Epithelial cell of prostate (primary cell): Measurements from ENCODE around the gene STH.
"Not testable (repeated sequence)": the region's sequence is repeated elsewhere in the genome, so short reads cannot be mapped to it uniquely, and the experiment has no call there.

Experiments
- DNase-seq: peaks from one replicate; pipeline ENCODE4 v3.0.0-alpha.2; 2011; ENCODE audit warnings: low read depth, low spot score
- H3K27ac ChIP-seq: fragments of 450-650 bp; 2 replicates; pipeline ENCODE4 v1.5.1; 2017; ENCODE audit warnings: mild to moderate bottlenecking

STH gene, protein sequence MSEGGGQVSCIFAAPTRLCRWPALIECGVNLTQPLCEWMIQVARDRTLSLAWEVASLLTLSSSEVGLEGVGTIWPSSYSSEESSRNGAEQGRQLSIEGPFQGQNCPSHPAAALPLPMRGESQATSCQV

DNA sequence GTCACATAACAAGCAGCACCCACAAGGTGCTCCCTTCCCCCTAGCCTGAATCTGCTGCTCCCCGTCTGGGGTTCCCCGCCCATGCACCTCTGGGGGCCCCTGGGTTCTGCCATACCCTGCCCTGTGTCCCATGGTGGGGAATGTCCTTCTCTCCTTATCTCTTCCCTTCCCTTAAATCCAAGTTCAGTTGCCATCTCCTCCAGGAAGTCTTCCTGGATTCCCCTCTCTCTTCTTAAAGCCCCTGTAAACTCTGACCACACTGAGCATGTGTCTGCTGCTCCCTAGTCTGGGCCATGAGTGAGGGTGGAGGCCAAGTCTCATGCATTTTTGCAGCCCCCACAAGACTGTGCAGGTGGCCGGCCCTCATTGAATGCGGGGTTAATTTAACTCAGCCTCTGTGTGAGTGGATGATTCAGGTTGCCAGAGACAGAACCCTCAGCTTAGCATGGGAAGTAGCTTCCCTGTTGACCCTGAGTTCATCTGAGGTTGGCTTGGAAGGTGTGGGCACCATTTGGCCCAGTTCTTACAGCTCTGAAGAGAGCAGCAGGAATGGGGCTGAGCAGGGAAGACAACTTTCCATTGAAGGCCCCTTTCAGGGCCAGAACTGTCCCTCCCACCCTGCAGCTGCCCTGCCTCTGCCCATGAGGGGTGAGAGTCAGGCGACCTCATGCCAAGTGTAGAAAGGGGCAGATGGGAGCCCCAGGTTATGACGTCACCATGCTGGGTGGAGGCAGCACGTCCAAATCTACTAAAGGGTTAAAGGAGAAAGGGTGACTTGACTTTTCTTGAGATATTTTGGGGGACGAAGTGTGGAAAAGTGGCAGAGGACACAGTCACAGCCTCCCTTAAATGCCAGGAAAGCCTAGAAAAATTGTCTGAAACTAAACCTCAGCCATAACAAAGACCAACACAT lies at the start of gene STH:
Gene STH, plus strand, starts transcription at position 264 of the 913 bp plus-strand sequence. Its CDS starts 30 bp downstream, at position 294.
- H3K27ac ChIP-seq = no peak within 1 kb of the TSS
- no peak for DNase-seq

DNA sequence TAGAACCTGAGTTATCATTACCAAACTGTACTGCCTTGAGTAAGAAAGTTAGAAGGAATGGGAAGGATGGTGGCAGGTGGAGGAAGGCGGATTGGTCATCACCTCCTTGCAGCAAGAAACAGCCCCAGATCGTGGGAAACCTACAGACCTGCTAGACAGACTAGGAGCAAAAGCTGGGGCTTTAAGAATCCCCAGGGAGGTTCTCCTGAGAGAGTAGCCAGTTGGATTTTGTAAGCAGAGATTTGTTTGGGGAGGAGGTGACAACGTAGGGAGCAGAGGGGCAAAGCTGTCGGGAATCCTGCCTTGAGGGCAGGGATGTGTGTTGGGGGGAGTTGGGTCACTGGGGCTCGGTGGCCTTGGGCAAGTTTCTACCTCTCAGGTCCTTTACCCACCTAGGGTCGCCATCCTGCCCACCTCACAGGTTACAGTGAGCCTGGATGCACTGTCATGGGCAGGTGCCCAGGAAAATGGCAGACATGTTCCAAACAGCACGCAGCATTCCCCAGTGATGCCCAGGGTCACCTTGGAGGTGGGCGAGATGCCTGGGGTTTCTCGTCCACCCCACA lies 49.2 kb upstream of the STH start:
- H3K27ac ChIP-seq = no peak overlapping the region
- no peak for DNase-seq

DNA sequence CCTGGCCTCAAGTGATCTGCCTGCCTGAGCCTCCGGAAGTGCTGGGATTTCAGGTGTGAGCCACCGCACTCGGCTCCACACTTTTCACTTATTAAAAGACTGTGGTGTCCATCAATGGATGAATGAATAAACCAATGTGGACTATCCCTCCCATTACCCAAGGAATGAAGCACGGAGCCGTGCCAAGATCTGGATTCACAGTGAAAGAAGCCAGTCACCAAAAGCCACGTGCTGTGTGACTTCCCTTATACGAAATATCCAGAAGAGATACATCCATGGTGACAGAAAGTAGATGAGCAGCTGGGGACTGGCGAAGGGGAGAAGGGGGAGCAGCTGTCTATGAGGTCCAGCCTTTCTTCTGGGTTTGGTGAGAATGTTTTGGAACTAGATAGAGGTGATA lies 48.2 kb upstream of the STH start:
- no peak for DNase-seq
- H3K27ac ChIP-seq = no peak overlapping the region

DNA sequence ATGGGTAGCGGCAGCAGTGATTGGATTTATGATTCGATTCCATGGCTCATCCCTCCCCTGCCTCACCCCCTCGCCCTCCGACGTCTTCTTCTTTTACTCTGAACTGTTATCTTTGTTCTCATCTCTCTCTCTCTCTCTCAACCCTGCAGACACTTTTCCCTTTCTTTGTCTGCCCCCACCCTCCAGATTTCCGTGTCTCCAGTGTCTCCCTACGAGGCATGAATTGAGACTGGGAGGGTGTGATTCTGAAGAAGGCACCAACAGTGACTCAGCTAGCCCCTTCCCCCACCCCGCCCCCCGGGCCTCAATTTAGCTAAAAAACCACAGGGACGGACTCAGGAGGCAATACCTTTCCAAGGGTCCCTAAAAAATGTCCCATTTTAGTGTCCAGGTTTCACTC lies 47.6 kb upstream of the STH start:
- no peak for DNase-seq
- no peak overlapping the region for H3K27ac ChIP-seq

DNA sequence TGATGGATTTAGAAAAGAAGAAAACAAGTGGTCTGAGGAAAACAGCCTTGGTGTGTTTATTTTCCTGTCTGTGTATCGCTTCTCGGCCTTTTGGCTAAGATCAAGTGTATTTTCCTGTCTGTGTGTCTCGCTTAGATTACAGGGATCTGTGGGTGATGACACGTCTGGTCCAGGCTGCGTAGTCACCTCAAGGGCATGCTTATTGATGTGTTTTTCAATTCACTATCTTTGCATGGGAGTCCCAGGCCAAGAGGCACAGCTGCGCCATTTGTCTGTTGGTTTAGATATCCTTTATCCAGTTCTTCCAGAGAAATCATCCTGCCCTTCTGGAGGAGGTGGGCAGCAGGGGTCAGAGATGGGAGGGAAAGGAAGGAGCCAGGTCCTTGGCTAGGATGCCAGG lies 47.1 kb upstream of the STH start:
- no peak for DNase-seq
- no peak overlapping the region for H3K27ac ChIP-seq

DNA sequence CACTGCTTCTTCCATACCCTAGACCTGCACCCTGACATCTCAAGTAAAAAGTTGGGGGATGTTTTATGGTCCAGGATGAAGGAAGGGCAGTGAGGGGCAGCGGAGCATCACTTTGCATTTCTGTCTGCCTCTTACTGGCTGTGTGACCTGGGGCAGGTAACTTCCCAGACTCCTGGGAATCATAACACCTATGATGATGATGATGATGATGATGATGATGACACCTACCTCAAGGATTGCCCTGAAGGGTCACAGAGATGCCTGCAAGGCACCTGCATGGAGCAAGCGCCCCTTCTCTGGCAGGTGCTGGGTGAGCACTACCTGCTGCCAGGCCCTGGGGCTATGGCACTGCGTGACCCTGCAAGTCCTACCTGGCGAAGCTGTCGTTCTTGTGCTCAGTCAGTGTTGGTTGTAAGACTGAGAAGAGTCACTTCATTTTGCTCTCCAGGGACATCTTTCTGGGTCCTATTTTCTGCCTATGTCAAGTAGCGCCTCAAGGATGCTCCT lies 46.2 kb upstream of the STH start:
- no peak overlapping the region for H3K27ac ChIP-seq
- no peak for DNase-seq

DNA sequence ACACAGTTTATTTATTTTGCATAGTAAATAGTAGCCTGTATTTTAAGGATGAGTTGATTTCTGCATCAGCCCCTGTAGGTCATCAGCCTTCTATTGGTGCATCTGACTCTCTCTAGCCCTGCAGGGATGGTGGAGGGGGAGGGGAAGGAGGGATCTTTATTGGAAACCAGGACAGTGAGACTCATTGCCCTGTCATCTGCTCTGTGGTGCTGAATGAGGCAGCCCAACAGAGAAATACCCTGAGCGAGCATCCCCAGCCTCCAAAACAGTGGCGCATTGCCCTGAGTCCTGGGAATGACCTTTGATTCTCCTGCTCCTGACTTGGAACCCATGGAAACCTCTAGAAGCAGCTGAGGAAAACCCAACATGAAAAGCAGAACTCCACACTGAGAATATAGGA lies 45.5 kb upstream of the STH start:
- no peak overlapping the region for H3K27ac ChIP-seq
- no peak for DNase-seq

DNA sequence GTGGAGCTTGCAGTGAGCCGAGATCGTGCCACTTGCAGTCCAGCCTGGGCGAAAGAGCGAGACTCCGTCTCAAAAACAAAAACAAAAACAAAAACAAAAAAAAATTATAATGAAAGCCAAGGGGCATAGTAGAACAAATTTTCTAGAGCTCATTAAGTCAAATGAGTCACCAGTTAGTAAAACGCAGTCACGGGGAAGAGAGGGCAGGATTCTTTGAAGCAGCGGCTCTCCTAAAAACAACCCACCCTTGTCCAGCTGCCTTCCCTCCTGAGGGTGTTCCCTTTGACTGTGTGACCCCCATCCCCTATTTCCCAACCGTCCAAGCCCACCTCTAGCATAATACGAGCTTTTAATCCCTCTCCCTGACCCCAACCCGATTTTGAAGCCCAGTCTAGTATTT lies 44.1 kb upstream of the STH start:
- H3K27ac ChIP-seq = no peak overlapping the region
- no peak for DNase-seq

DNA sequence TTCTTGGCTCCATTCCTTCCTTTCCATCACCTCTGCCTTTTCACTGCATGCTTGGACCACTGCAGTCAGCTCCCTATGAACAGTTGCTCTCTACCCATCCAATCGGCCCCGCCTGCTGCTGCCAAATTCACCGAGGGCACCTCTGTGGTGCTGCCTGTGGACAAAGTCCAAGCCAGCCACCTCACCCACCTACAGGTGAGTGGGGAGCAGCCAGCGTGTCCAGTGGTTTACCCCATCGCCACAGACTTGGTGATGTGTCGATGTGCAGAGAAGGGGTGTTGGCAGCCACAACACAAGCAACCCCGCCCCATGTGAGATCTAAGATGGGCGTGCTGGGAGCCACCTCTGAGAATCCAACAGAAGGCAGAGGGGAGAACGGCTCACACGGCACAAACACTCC lies 43.7 kb upstream of the STH start:
- no peak for DNase-seq
- H3K27ac ChIP-seq = no peak overlapping the region

DNA sequence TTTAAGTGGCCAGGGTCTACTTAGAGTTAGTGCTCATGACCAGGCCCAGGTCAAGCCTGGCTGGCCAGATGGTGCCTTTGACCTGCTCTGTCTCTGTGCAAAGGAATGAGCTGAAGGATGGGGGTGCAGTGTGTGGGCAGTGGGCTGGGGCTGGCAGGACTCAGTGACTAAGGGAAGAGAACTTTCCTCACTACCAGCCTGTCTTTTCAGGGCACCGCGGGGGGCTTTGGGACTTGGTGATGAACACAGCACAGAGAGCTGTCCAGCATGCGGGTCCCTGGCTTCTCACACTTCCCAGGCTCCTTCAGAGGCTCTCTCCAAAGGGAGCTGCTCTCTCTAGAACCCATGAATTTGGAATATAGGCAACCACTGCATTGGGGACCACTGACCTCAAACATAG lies 43.0 kb upstream of the STH start:
- no peak for DNase-seq
- no peak overlapping the region for H3K27ac ChIP-seq

DNA sequence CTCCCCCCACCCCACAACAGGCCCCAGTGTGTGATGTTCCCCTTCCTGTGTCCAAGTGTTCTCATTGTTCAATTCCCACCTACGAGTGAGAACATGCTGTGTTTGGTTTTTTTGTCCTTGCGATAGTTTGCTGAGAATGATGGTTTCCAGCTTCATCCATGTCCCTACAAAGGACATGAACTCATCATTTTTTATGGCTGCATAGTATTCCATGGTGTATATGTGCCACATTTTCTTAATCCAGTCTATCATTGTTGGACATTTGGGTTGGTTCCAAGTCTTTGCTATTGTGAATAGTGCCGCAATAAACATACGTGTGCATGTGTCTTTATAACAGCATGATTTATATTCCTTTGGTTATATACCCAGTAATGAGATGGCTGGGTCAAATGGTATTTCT lies 42.3 kb upstream of the STH start:
- not testable (repeated sequence) for DNase-seq, H3K27ac ChIP-seq

DNA sequence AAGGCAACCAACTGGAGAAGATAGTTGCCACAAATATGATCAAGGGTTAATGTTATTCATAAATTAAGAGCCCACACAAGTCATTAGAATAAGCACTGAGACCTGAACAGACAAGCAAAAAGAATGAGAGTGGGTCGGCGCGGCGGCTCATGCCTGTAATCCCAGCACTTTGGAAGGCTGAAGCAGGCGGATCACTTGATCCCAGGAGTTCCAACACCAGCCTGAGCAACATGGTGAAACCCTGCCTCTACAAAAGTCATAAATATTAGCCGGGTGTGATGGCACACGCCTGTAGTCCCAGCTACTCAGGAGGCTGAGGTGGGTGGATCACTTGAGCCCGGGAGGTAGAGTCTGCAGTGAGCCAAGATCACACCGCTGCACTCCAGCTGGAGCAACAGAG lies 40.7 kb upstream of the STH start:
- no peak for DNase-seq
- H3K27ac ChIP-seq = no peak overlapping the region

DNA sequence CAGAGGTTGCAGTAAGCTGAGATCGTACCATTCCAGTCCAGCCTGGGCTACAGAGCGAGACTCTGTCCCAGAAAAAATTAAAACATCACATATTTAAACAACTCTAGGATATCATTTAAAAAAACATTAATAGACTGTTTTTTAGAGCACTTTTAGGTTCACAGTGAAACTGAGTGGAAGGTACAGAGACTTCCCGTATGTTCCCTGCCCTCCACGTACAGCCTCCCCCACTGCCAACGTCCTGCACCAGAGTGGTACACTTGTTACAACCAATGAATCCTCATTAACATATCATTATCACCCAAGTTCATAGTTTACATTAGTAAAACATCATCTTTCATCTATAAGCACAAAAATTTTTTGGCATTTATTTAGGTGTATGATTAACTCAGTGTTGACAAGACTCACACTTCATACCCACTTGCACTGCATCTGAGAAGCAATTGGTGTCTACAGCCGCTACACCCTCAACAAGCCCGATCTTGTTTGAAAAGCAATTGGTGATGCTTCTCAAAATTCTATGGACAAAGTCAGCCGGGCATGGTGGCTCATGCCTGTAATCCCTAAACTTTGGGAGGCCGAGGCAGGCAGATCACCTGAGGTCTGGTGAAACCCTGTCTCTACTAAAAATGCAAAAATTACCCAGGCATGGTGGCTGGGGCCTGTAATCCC lies 39.9 kb upstream of the STH start:
- no peak for DNase-seq

DNA sequence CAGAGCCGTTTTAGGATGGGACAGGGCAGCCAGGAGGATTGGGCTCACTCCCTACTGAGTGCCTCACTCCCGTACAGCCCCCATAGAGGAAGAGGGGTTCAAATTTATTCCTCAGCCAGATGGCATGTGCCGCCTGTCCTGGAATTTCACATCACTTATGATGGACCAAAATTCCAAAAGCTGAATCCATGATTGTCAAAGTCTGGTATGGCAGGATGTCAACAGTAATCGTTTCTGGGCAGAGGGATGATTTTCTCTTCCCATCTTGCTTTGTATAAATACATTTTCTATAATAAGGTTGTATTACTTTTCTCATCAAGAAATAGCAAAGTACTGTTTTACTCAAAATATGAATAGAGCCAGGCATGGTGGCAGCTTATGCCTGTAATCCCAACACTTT lies 38.7 kb upstream of the STH start:
- H3K27ac ChIP-seq = no peak overlapping the region
- DNase-seq = no peak

More for the DNA sequence above, 39.9 kb upstream of the STH start:
- H3K27ac ChIP-seq = no peak overlapping the region

DNA sequence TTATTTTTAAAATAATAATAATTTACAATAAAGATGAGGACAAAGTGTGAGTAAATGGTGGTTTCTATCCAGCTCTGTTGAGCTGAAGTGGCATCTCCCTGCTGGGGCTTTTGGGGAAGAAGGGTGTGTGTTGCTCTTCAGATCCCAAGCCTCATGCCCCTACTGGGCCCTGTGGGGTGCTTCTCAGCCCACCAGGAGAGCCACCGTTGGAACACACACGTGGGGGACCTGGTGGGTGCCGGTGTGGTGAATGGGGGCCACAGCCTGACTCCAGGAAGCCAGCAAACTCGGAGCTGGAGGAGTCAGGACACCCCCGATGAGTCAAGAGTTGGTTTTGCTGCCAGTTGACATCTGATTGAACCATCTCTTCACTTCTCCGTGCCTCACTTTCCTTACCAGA lies 37.8 kb upstream of the STH start:
- H3K27ac ChIP-seq = no peak overlapping the region
- no peak for DNase-seq

DNA sequence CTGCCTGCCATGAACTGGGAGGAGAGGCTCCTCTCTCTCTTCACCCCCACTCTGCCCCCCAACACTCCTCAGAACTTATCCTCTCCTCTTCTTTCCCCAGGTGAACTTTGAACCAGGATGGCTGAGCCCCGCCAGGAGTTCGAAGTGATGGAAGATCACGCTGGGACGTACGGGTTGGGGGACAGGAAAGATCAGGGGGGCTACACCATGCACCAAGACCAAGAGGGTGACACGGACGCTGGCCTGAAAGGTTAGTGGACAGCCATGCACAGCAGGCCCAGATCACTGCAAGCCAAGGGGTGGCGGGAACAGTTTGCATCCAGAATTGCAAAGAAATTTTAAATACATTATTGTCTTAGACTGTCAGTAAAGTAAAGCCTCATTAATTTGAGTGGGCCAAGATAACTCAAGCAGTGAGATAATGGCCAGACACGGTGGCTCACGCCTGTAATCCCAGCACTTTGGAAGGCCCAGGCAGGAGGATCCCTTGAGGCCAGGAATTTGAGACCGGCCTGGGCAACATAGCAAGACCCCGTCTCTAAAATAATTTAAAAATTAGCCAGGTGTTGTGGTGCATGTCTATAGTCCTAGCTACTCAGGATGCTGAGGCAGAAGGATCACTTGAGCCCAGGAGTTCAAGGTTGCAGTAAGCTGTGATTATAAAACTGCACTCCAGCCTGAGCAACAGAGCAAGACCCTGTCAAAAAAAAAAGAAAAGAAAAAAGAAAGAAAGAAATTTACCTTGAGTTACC lies 36.7 kb upstream of the STH start:
- no peak for DNase-seq
- no peak overlapping the region for H3K27ac ChIP-seq

DNA sequence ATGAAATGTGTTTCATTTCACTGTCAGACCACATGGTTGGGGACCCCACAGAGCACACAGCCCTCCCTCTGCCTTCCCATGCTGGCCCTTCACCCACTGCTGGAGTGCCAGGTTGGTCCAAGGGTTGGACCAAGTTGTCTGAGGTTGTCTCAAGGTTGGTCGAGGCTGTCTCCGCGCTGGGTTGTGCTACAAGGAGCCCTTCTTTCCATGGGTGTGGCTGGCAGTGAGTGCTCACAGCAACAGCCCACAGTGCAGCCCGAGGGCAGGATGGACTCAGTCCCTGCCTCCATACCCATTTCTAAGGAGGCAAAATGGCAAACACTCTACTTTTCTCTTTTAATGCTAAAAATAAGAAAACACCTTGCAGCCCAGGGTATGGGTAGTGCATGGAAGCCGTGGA lies 35.8 kb upstream of the STH start:
- DNase-seq = no peak
- no peak overlapping the region for H3K27ac ChIP-seq

DNA sequence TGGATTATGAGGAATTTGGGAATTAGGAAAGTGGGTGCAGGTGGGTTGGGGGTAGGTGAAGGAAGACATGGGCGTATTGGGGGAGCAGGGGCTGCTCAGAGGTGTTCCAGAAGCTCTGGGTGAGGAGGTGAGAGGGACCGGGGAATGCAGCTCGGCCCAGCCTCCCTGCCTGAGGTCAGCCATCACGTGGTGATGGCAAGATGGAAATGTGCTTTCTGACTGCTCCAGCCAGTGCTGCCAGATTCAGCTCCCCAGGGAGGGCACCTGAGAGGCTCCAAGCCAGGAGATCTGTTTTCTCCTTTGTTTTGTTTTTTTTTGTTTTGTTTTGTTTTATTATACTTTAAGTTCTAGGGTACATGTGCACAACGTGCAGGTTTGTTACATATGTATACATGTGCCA lies 35.2 kb upstream of the STH start:
- H3K27ac ChIP-seq = no peak overlapping the region
- no peak for DNase-seq

DNA sequence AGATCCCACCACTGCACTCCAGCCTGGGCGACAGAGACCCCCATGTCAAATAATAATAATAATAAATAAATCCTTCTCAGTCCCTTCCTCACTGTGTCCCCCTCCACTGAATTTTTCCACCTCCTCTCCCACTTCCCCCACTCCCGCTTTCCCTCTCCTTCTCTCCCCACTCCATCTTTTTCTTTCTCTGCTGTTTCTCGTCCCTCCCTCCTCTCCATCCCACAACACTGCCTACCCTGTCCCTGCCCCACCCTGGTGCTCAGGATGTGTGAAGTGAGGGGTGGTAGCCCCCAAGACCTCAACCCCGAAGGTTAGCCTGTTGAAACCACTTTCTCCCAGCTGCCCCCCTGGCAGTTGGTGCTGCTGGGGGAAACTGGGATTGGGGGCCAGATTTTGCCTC lies 34.4 kb upstream of the STH start:
- no peak for DNase-seq
- no peak overlapping the region for H3K27ac ChIP-seq

DNA sequence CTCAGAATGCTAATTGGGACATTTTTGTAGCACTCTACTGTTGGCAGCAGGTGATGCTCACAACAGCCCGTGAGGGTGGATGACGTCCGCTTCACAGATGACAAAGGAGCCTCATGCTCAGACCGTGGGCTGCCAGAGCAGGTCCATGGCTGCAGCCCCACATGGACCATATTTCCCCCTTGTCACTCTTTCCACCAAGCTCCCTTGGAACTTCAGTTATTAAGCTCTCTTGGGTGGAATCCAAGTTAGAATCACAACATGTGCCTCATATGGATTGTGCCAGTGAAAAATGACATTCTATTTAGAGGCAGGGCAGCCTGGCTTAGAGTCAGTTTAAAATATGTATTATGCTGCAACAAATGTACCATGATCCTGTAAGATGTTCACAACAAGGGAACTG lies 33.2 kb upstream of the STH start:
- DNase-seq = no peak
- H3K27ac ChIP-seq = no peak overlapping the region
